GM12801 (cell line): Measurements from ENCODE around the gene SPTLC2.

Experiments used
- CTCF ChIP-seq: IDR thresholded peaks from one replicate; pipeline ENCODE4 v1.5.1; 2011; ENCODE audit warnings: control low read depth; ENCODE audit not compliant: insufficient read length; ENCODE audit errors: extremely low read depth

Gene SPTLC2

GRCh38 chr14:77554816-77555599 is 61.4 kb downstream of the SPTLC2 start:
- TF ChIP-seq CTCF = no peak

- TF ChIP-seq CTCF = no peak
These were observed 62.2 kb downstream of the SPTLC2 start for GRCh38 chr14:77554207-77554606.

GRCh38 chr14:77549451-77549850 is 67.0 kb downstream of the SPTLC2 start:
- no peak for TF ChIP-seq CTCF

GRCh38 chr14:77547512-77548180 is 68.8 kb downstream of the SPTLC2 start:
- no peak for TF ChIP-seq CTCF

- no peak for TF ChIP-seq CTCF
These were observed 71.9 kb downstream of the SPTLC2 start for GRCh38 chr14:77544571-77544970.

GRCh38 chr14:77543637-77544334 is 72.7 kb downstream of the SPTLC2 start:
- TF ChIP-seq CTCF = no peak

GRCh38 chr14:77543240-77543551 is 73.2 kb downstream of the SPTLC2 start:
- no peak for TF ChIP-seq CTCF
